Gastroesophageal sphincter (tissue), 3 donors: ENCODE results near the gene PTPRN2.

Source experiments
- POLR2A ChIP-seq, 2 donors: fragments of 450-650 bp; IDR thresholded peaks; one replicate each; pipeline ENCODE4 v1.6.1; 2017; ENCODE audit warnings: antibody characterized with exemption in 2 of 2, mild to moderate bottlenecking in 2 of 2, moderate library complexity in 1 of 2
- TF ChIP-seq, protein P1 (sequence below), 4 experiments: fragments of 200-600 bp in 2 of 4; fragments of 450-650 bp in 2 of 4; sonication (generic) in 1 of 4; IDR thresholded peaks; one replicate each; pipeline ENCODE4 v1.5.1; 2017 to 2019; ENCODE audit warnings: antibody characterized with exemption in 4 of 4, mild to moderate bottlenecking in 2 of 4, moderate library complexity in 2 of 4

DNA sequence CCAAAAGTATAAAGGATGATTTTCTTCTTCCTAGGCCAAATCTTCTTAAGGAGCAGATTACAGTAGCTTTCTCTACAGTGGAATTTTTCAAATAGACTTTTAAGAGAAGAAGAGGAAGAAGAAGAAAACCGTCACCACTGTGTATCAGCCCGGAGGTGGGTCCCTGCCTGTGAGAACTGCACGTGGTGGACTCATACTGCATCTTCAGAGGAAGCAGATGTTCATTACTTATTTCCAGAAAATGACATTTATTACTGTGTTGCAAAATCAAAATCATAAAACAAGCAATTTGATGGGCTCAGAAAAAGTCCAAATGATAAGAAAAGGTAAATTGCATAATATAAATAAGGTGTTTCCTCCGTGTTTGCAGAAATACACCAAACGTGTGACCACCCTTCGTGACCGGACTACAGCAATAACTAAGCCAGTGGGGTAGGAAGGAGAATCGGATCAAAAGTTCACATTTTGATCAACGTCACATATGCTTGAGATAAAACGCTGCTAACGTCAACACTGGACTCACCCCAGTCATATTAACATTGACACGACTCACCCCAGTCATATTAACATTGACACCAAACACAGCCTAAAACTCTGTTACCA, 179.2 kb downstream of the PTPRN2 start:
- TF ChIP-seq, protein P1, sequence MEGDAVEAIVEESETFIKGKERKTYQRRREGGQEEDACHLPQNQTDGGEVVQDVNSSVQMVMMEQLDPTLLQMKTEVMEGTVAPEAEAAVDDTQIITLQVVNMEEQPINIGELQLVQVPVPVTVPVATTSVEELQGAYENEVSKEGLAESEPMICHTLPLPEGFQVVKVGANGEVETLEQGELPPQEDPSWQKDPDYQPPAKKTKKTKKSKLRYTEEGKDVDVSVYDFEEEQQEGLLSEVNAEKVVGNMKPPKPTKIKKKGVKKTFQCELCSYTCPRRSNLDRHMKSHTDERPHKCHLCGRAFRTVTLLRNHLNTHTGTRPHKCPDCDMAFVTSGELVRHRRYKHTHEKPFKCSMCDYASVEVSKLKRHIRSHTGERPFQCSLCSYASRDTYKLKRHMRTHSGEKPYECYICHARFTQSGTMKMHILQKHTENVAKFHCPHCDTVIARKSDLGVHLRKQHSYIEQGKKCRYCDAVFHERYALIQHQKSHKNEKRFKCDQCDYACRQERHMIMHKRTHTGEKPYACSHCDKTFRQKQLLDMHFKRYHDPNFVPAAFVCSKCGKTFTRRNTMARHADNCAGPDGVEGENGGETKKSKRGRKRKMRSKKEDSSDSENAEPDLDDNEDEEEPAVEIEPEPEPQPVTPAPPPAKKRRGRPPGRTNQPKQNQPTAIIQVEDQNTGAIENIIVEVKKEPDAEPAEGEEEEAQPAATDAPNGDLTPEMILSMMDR (IDR thresholded peaks at IDR 0.05): no peak
- TF ChIP-seq POLR2A (IDR thresholded peaks at IDR 0.05): no peak
